Ammon's horn (tissue), 1 donor: ENCODE measurements around the gene KIF3B.
"Not testable (repeated sequence)": the region's sequence is repeated elsewhere in the genome, so short reads cannot be mapped to it uniquely, and the experiment has no call there.

Source experiments
- DNase-seq: peaks from one replicate; pipeline ENCODE4 v3.0.0-alpha.2; 2016; ENCODE audit warnings: low spot score

KIF3B gene

DNA sequence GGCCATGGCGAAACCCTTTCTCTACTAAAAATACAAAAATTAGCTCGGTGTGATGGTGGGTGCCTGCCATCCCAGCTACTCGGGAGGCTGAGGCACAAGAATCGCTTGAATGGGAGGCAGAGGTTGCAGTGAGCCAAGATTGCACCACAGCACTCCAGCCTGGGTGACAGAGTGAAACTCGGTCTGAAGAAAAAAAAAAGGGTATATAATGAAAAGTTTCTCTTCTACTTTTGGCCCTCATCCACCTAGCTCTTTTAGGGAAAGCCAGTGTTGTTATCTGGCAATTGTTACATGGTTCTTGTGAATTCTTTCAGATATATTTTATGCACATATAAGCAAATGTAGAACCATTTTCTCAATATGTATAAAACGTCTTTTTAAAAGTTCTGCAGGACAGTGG, 19.0 kb downstream of the KIF3B start:
- no peak for DNase-seq

- no peak for DNase-seq
These were observed 19.5 kb downstream of the KIF3B start for GRCh38 chr20:32296819-32297420.

DNA sequence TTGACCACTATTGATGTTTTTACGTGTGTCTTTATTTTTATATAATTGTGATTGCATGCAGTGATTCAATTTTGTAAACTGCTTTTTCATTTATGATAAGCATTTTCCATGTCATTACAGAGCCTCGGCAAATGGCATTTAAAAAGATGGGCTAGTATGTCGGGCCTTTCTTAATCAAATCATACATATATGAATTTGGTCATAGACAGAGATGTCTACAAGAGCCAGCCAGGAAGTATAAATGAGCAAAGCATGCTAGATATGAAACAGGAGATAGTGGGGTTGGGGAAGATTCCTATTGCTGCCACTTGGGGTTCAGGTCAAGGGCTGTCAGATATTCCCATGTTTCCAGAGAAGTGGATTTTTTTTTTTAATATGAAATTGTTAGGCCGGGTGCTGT, 20.0 kb downstream of the KIF3B start:
- no peak for DNase-seq

- DNase-seq, result no peak
These were observed 23.2 kb downstream of the KIF3B start for GRCh38 chr20:32300647-32301046.

DNA sequence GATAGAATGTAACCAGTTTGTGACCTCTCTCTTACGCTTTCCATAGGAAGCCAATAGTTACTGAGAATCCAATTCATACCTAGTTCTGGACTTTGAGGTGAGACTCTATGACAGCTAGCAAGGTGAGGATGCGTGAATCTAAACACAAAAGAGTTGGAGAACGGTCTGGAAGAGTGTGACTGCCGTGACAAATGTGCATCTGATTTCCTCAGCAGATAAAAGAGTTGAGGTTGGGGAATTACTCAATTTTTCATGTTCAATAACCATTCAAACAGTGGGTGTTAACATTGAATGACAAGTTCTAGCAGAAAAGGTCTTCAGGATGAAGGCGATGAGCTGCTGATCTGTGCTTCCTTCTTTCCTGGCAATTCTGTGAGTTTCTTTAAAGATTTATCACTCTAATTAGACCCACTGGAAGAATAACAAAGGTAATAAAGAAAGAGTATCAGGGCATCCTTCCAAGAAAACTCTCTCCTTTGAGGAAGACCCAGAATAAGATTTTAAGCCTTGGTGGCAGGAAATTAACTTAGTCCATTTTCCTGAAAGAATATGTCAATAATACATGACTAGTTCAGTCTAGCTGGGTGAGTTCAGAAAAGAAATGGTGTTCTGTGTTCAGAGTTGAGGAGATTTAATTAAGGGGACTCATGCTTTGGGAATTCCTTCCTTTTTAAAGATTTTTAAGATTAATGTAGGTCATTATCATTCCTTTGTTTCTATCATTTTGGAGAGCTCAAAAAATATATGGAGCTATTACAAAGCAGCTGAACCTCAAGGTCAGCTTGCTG, 24.5 kb downstream of the KIF3B start:
- DNase-seq, result no peak

DNA sequence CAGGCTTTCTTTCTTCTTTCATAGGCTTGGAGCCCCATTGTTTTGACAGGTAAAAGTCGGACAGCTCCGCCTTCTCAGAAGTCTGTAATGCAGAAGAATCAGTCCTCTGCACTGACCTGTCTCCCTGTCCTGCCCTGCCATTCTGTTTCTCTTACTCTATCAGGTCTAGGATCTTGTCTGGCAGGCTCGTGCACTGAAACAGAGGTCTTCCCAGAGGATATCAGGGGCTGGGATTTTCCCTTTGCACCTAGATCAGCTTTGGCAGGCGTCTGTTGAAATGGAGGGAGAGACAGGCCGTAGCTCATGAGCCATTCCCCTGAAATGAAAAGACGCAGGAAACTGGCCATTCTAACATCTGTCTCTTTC, 25.0 kb downstream of the KIF3B start:
- no peak for DNase-seq

DNA sequence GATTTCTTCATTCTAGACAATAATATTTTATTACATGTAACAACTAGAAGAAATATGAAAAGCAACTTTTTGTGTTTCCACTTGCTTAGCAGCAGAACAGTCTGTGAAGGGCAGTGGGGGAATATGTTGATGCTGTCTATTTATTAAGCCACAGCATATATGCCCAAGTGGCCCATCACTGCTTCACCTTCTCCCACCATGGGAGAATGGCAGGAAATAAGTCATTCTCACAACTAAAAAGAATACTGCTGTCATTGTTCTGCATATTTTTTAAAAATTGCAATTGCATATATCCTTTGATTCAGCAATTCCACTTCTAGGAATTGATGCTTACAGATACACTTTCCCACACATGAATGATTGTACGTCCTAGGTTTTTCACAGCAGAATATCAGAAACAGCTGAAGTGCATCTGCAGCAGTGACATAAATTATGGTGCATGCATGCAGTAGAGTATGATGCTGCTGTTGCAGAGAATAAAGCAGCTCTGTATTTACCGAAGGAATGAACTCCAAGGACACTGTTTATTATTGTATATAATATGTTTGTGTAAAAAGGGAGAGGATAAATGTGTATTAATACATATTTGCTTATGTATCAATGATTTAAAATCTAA, 26.8 kb downstream of the KIF3B start:
- no peak for DNase-seq

- DNase-seq, result no peak
These were observed 35.4 kb downstream of the KIF3B start for GRCh38 chr20:32312718-32313424.

DNA sequence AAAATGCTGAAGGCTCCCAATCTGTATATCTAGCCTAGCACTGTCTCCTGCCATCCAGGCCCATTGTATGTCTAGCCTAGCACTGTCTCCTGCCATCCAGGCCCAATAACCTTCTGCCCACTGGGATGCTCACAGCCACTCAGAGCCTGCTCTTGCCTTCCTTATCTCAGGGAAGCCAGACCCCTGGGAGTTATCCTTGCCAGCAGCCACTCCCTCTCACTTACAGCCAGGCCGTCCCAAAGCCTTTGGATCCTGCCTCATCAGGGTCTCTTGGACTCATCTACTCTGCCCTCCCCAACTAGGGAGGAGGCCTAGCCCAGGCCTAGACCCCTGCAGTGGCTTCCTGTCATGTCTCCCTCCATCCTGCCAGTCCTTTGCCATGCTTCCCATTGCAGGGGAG, 37.3 kb downstream of the KIF3B start:
- no peak for DNase-seq

DNA sequence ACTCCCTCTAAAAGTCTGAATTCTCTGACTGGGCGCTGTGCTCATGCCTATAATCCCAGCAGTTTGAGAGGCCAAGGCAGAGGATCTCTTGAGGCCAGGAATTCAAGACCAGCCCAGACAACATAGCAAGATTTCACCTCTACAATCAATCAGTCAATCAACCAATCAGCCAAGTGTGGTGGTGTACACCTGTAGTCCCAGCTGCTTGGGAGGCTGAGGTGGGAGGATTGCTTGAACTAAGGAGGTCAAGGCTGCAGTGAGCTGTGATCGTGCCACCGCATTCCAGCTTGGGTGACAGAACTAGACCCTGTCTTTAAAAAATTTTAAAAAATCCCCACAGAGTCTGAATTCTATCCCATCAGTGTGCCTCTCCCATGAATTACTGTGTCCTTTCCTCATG, 37.9 kb downstream of the KIF3B start:
- DNase-seq, result no peak

GRCh38 chr20:32315891-32316290, 38.4 kb downstream of the KIF3B start:
- DNase-seq, result no peak

DNA sequence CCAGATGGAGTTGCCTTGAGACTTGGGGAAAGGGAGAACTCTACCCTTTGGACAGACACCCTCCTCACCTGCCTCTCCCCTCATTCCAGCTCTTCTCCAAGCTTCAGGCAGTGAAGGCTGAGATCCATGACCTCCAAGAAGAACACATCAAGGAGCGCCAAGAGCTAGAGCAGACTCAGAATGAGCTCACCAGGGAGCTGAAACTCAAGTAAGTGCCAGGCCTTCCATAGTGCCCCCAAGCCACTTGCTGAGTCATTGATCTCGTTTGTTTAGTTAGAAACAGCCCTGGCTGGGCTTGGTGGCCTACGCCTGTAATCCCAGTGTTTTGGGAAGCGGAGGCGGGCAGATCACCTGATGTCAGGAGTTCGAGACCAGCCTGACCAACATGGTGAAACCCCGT, 39.2 kb downstream of the KIF3B start:
- no peak for DNase-seq

- DNase-seq, result no peak
These were observed 41.6 kb downstream of the KIF3B start for GRCh38 chr20:32319100-32319499.

DNA sequence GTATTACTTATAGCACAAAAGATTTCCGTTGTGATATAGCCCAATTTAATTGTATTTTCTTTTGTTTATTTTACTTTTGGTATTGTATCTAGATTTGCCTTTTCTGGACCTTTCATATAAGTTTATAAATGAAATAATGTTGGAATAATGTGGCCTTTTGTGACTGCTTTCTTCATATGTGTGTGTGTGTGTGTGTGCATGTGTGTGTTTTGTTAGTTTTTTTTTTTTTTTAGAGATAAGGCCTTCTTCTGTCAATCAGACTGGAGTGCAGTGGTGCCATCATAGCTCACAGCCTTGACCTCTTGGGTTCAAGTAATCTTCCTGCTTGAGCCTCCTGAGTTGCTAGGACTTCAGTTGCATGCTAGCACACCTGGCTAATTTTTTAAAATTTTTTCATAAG, 42.9 kb downstream of the KIF3B start:
- DNase-seq, result no peak

- no peak for DNase-seq
These were observed 43.9 kb downstream of the KIF3B start for GRCh38 chr20:32321390-32321789.

DNA sequence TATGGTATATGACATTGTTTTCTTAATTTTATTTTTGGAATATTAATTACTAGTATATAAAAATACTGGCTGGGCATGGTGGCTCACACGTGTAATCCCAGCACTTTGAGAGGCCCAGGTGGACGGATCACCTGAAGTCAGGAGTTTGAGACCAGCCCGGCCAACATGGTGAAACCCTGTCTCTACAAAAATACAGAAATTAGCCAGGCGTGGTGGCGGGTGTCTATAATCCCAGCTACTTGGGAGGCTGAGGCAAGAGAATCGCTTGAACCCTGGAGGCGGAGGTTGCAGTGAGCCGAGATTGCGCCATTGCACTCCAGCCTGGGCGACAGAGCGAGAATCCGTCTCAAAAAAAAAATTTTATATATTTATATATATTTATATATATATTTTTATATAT, 44.8 kb downstream of the KIF3B start:
- DNase-seq, result not testable (repeated sequence)

- not testable (repeated sequence) for DNase-seq
These were observed 46.3 kb downstream of the KIF3B start for GRCh38 chr20:32323761-32324160.

- no peak for DNase-seq
These were observed 48.5 kb downstream of the KIF3B start for GRCh38 chr20:32325706-32326503.

DNA sequence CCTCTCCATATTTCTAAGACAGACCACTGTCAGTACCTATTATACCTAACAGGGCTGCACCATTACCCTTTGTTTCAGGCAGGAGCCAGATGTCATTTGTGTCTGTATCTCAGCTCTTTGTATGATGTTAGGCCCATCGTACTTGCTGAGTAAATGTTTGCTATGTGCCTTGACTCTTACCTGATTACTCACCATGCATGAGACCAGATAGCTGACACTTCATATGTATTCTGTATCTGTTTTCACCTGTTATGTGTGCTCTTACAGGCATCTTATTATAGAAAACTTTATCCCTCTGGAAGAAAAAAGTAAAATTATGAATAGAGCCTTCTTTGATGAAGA, 49.0 kb downstream of the KIF3B start:
- no peak for DNase-seq

- DNase-seq, result no peak
These were observed 49.7 kb downstream of the KIF3B start for GRCh38 chr20:32327087-32327681.

DNA sequence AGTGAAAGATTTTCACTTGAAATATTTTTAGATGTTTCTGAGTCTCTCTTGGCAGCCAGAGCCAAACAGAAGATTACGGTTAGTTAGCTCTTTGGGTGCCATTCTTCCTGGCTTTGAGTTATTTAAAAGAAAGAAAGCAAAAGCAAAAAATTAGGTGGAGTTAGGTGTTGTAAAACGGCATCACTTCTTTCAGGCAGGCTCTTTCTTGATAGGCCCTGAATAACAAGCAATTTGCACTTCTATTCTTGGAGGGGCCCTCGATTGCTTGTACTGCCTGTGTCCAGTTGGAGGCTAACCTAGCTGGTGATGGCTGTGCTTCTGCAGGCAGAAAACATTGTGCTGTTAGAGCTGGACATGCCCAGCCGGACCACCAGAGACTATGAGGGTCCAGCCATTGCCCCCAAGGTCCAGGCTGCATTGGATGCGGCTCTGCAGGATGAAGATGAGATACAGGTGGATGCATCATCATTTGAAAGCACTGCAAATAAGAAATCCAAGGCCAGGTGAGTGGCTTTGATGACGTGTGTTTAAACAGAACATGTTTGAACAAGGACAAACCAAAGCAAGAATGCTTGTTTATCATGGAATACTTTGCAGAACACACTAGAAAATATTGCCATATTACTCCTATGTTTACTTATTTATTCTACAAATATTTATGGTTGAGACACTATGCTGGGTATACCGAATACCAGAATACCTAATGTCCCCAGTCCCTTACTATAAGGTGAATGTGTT, 52.5 kb downstream of the KIF3B start:
- DNase-seq, result no peak
